IPS-18c (cell line): ENCODE results near the gene CPSF4L.

ENCODE experiments used
- H3K4me3 ChIP-seq: 2 replicates; pipeline ENCODE4 v1.7.0; 2013; ENCODE audit warnings: low read depth, mild to moderate bottlenecking, low read length, moderate library complexity; ENCODE audit not compliant: insufficient read depth
- H3K9me3 ChIP-seq: one replicate; pipeline ENCODE4 v1.6.1; 2013; ENCODE audit warnings: mild to moderate bottlenecking, low read length, moderate library complexity; ENCODE audit not compliant: control insufficient read depth, insufficient read depth

The CPSF4L gene

DNA sequence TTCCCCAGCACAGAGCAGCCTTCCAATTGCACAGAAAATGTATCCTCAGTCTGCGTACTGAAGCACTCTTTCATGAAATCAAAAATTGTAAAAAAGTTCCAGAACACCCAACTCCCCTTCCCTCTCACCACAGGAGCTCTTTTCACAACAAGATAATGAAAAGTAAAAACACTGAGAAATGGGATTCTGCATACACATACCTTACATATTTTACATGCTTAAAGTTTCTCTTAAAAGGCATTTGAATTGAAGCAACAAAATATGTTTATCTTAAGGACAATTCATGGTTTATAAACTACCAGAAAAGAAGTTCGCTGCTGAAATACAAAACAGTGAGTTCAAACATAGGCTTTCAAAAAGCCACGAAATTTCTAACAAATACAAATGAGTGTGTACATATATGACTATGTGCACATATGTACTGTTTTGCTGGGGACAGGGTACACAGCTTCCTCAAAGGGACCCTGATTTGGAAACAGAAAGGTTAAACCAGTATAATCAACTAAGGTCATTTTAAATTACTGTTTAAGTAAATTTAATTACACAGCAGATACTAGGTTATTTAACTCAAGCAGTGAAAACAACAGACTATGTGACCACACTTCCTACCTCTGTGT lies 35.0 kb downstream of the CPSF4L start:
- Histone ChIP-seq H3K4me3 (no peak overlapping the region), H3K9me3 (no peaks in the 10 kb centered on the region)

DNA sequence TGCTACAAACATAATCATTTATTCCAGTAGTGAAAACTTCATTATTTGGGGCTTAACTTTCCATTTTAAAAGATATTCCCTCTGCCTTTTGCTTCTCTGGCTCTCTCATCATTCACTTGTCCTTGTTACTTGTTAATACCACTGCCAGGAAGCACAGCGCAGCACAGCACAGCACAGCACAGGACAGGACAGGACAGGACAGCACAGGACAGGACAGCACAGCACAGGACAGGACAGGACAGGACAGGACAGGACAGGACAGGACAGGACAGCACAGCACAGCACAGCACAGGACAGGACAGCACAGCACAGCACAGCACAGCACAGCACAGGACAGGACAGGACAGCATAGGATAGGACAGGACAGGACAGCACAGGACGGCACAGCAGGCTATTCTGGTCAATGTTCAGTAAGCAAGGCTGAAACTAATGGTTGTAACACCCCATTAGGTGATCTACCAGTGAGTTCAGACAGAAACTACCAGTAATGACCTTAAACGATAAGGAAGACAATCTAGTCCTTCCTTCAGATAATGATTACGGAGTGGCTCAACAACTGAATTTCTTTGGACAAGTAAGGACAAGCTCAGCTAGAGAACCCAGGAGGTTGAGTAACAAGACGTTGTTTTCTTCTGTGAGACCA lies 36.9 kb downstream of the CPSF4L start:
- no peaks in the 10 kb centered on the region for H3K9me3 ChIP-seq

DNA sequence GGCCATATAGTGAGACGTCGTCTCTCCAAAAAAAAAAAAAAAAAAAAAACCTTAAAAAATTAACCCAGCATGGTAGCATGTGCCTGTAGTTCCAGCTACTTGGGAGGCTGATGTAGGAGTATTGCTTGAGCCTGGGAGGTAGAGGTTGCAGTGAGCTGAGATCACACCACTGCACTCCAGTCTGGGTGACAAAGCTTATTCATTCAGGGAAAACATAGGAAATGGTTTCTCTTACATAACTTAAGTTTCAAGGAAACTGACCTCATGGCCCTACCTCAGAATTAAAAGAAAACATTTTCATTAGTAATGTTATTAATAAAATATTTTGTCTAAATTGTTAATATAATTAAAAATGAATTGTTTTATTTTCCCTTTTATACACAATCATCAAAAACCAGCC lies 37.4 kb downstream of the CPSF4L start:
- Histone ChIP-seq H3K9me3 (no peaks in the 10 kb centered on the region), H3K4me3 (no peak overlapping the region)

More for the DNA sequence above, 36.9 kb downstream of the CPSF4L start:
- no peak overlapping the region for H3K4me3 ChIP-seq

DNA sequence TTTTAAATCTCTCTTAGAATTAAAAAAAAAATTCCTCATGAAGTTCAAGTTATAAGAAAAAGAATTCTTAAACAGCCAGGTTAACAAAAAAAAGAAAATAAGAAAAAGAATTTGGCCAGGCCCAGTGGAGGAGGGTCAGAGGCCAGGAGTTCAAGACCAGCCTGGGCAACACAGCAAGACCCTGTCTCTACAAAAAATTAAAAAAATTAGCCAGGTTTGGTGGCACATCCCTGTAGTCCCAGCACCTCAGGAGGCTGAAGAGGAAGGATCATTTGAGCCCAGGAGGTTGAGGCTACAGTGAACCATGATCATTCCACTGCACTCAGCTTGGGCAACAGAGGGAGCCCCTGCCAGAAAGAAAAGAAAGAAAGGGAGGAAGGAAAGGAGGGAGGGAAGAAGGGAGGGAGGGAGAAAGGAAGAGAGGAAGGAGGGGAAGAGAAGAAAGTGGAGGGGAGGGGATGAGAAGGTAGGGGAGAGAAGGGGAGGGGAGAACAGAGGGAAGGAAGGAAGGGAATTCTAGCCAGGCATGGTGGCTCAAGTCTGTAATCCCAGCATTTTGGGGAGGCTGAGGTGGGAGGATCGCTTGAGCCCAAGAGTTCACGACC lies 38.0 kb downstream of the CPSF4L start:
- no peak overlapping the region for H3K4me3 ChIP-seq
- no peaks in the 10 kb centered on the region for H3K9me3 ChIP-seq

DNA sequence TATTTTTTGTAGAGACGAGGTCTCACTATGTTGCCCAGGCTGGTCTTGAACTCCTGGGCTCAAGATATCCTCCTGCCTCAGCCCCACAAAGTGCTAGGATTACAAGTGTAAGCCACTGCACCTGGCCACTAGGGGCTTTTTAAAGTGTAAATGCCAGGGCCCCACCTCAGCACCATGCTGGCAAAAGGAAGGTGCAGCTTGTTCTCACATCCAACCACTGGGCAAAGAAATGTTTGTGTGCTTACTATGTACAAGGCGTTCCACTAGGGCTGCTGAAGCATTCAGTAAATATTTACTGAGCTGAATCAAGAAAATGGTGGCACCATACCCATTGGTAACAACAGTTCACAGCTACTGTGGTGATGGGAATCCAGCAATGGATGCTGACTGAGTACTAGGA lies 46.2 kb downstream of the CPSF4L start:
- Histone ChIP-seq H3K9me3 (no peaks in the 10 kb centered on the region), H3K4me3 (no peak overlapping the region)

- Histone ChIP-seq H3K9me3 (no peaks in the 10 kb centered on the region), H3K4me3 (no peak overlapping the region)
Observed at GRCh38 chr17:73214851-73215250, 46.8 kb downstream of the CPSF4L start.

GRCh38 chr17:73214008-73214407 lies 47.7 kb downstream of the CPSF4L start:
- H3K9me3 ChIP-seq: no peaks in the 10 kb centered on the region
- H3K4me3 ChIP-seq: no peak overlapping the region

GRCh38 chr17:73211745-73212144 lies 49.9 kb downstream of the CPSF4L start:
- Histone ChIP-seq H3K9me3 (no peaks in the 10 kb centered on the region), H3K4me3 (no peak overlapping the region)

DNA sequence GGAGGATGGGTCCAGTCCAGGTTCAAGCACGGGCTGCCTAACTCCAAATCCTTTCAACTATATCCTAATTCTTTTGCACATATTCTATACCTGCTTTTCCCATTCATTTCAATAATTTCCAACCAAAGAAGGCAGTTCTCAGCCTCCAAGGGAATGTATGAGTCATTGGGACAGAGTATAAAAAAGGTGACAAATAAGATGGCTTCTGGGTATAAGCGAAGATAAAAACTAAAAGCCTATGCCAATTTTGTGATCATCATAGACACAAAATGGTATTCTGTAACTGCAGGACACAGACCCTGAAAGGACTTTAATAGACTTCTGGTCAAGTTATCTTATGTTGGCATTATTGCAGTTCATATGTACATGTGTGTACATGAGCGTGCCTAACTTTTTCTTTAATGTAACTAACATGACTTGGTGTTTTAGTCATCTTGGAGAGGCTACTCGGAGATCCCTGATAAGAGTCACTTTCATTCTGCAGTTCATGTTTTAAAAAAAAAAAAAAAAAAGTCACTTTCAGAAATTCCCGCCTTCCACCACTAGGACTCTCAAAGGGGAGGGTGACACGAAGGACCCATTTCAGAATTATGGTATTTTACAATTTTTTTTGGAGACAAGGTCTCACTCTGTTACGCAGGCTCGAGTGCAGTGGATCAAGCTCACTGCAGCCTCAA lies 51.5 kb downstream of the CPSF4L start:
- Histone ChIP-seq H3K4me3 (no peak overlapping the region), H3K9me3 (no peaks in the 10 kb centered on the region)

GRCh38 chr17:73209436-73209835 lies 52.2 kb downstream of the CPSF4L start:
- H3K4me3 ChIP-seq: no peak overlapping the region

DNA sequence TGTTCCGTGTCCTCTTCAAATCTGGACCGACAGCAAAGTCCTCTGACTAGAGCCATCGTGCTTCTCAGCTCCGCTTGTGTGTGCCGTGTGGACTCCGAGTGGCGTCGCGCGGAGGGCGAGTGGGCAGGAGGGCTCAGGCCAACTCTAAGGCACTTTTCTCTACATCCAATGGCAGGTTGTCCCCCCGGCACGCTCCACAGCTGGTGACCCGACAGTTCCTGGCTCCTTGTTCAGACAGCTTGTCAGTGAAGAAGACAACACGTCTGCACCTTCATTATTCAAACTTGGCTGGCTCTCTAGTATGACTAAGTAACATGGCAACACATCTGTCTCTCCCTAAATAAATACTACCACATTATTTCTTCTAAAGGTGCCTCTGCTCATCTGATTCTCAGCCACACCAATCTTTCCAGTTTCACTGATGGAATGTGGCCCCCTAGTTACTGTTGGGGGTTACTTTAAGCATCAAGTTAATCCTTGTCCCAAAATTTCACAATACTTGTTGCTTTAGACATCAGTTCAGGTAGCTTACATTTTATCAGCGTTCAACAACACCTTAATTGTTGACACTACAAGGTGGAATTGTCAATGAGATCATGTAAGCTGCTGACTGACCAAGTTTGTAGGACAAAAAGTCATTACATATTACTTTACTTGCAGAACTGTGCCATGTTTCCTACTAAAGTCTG lies 53.4 kb downstream of the CPSF4L start:
- Histone ChIP-seq H3K4me3 (no peak overlapping the region), H3K9me3 (no peaks in the 10 kb centered on the region)

More at GRCh38 chr17:73209436-73209835, 52.2 kb downstream of the CPSF4L start:
- no peaks in the 10 kb centered on the region for H3K9me3 ChIP-seq

DNA sequence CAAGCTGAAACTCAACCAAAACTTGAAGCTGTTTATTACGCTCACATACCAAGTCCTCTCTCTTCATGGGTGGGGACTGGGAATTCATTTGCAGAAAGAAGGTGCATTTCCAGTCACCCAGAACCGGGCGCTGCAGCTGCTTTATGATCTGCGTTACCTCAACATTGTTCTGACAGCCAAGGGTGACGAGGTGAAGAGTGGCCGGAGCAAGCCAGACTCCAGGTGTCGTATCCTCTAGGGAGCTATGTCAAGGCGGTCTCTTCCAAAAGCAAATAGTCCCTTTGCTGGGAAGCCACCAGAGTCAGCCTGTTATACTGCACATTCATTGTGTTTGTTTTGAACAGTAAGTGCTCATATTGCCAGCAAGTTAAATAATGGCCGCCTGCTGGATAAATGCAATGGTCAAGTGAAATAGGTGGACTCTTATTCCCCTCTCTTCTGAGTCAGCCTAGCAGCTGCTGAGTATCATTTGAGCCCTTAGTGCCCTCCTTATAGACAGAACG lies 56.2 kb downstream of the CPSF4L start:
- no peaks in the 10 kb centered on the region for H3K9me3 ChIP-seq
- no peak overlapping the region for H3K4me3 ChIP-seq

GRCh38 chr17:73203788-73204479 lies 57.7 kb downstream of the CPSF4L start:
- H3K4me3 ChIP-seq: no peak overlapping the region

DNA sequence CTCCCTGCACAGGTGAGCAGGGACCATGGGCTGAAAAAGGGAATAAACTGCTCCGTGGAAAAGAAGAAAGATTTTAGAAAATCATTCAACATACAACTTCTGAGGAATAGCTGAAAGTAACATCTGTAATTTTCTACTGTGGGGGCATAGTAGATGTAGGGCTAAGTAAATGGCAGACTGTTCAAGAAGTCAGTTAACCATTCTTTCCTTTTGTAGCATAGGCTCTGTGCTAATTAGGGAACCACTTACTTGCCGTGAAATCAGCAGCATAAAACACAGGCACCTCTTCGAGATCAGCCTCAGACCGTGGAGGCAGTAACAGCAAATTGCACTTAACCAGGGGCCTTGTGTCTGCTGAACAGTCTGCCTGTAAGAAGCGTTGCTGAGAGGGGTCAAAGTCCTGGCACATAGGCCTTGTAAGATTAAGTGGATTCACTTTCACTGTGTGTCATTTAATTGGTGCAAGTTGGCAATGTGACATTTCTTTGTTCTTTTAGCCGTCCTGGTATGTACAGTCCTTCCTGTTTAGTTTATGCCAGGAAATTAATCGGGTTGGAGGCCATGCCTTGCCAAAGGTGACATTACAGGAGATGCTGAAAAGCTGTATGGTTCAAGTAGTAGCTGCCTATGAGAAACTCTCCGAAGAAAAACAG lies 58.4 kb downstream of the CPSF4L start:
- H3K4me3 ChIP-seq: no peak overlapping the region
- H3K9me3 ChIP-seq: no peaks in the 10 kb centered on the region

More at GRCh38 chr17:73203788-73204479, 57.7 kb downstream of the CPSF4L start:
- H3K9me3 ChIP-seq: no peaks in the 10 kb centered on the region

DNA sequence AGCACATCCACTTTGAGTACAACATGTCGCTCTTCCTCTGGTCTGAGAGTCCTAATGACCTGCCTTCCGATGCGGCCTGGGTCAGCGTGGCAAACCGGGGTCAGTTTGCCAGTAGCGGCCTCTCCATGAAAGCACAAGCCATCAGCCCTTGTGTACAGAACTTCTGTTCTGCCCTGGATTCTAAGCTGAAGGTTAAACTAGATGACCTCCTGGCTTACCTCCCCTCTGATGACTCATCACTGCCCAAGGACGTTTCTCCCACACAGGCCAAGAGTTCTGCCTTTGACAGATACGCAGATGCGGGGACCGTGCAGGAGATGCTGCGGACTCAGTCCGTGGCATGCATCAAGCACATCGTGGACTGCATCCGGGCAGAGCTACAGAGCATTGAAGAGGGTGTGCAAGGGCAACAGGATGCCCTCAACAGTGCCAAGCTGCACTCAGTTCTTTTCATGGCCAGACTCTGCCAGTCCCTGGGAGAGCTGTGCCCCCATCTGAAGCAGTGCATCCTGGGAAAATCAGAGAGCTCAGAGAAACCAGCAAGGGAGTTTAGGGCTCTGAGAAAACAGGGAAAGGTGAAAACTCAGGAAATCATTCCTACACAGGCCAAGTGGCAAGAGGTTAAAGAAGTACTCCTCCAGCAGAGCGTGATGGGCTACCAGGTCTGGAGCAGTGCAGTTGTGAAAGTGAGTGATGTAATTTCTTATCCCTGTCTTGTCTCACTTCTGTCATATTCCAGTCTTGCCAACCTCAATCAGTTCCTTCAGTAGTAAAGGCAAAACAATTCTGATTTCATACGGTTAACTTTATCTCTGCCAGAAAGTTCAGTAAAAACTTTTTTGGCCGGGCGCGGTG lies 60.2 kb downstream of the CPSF4L start:
- Histone ChIP-seq H3K4me3 (no peak overlapping the region), H3K9me3 (no peaks in the 10 kb centered on the region)

DNA sequence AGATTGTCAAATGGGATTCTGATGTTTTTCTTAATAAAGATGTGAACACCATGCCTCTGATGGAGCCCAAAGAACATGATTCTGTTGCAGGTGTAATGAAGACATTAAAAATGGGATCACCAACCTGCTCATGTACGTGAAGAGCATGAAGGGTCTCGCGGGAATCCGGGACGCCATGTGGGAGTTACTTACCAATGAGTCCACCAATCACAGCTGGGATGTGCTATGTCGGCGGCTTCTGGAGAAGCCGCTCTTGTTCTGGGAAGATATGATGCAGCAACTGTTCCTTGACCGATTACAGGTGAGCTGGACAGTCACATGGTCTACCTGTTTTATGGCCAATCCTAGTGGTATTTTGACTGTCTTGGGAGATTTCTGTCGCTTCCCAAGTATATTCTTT lies 61.2 kb downstream of the CPSF4L start:
- H3K4me3 ChIP-seq: no peak overlapping the region
- no peaks in the 10 kb centered on the region for H3K9me3 ChIP-seq
